HepG2 (cell line): Measurements from ENCODE around the gene YBX2. TPM values are rescaled to one million over a fixed set of nuclear protein-coding genes. Genes with fewer than 3 reads are reported as not detected.

Experiments
- DRAP1 ChIP-seq: IDR thresholded peaks from 2 replicates; pipeline ENCODE4 v1.6.1; 2016; ENCODE audit warnings: missing genetic modification reagents, missing compliant biosample characterization
- FOXM1 ChIP-seq: sonication (generic); formaldehyde crosslinking; IDR thresholded peaks from 2 replicates; pipeline ENCODE4 v1.5.0; 2020; ENCODE audit warnings: missing genetic modification reagents
- HOXD1 ChIP-seq: sonication (generic); formaldehyde crosslinking; IDR thresholded peaks from 2 replicates; pipeline ENCODE4 v1.5.0; 2020; ENCODE audit warnings: missing genetic modification reagents
- MBD4 ChIP-seq: IDR thresholded peaks from 2 replicates; pipeline ENCODE4 v1.6.1; 2012; ENCODE audit warnings: low read length, inconsistent platforms, borderline replicate concordance
- PHF20 ChIP-seq: sonication (generic); formaldehyde crosslinking; IDR thresholded peaks from 2 replicates; pipeline ENCODE4 v1.5.0; 2020; ENCODE audit warnings: mild to moderate bottlenecking, missing genetic modification reagents
- PHF8 ChIP-seq: sonication (generic); formaldehyde crosslinking; IDR thresholded peaks from 2 replicates; pipeline ENCODE4 v1.5.0; 2020; ENCODE audit warnings: missing genetic modification reagents
- PITX1 ChIP-seq: sonication (generic); formaldehyde crosslinking; IDR thresholded peaks from 2 replicates; pipeline ENCODE4 v1.5.1; 2020; ENCODE audit warnings: mild to moderate bottlenecking, missing genetic modification reagents
- ZNF33B ChIP-seq: sonication (generic); formaldehyde crosslinking; IDR thresholded peaks from 2 replicates; pipeline ENCODE4 v1.5.1; 2020; ENCODE audit warnings: mild to moderate bottlenecking, missing genetic modification reagents
- ZNF367 ChIP-seq: sonication (generic); formaldehyde crosslinking; IDR thresholded peaks from 2 replicates; pipeline ENCODE4 v1.4.0; 2020; ENCODE audit warnings: missing genetic modification reagents, borderline replicate concordance
- ZNF407 ChIP-seq: sonication (generic); formaldehyde crosslinking; IDR thresholded peaks from one replicate; pipeline ENCODE4 v1.5.1; 2020; ENCODE audit warnings: mild to moderate bottlenecking, missing genetic modification reagents; ENCODE audit errors: not compliant biosample characterization
- ZNF549 ChIP-seq: sonication (generic); formaldehyde crosslinking; IDR thresholded peaks from 2 replicates; pipeline ENCODE4 v1.5.0; 2020; ENCODE audit warnings: missing genetic modification reagents
- ZNF589 ChIP-seq: sonication (generic); formaldehyde crosslinking; conservative IDR thresholded peaks from 2 replicates; pipeline ENCODE4 v1.8.0; 2022; ENCODE audit warnings: mild to moderate bottlenecking, moderate library complexity, missing genetic modification reagents
- ZNF678 ChIP-seq: sonication (generic); formaldehyde crosslinking; IDR thresholded peaks from 2 replicates; pipeline ENCODE4 v1.4.0; 2020; ENCODE audit warnings: mild to moderate bottlenecking, missing genetic modification reagents
- ZNF75D ChIP-seq: sonication (generic); formaldehyde crosslinking; IDR thresholded peaks from 2 replicates; pipeline ENCODE4 v1.8.1; 2023; ENCODE audit warnings: missing genetic modification reagents, mild to moderate bottlenecking, borderline replicate concordance
- ZNF777 ChIP-seq: sonication (generic); formaldehyde crosslinking; IDR thresholded peaks from 2 replicates; pipeline ENCODE4 v1.4.0; 2020; ENCODE audit warnings: missing genetic modification reagents
- polyA plus RNA-seq, 8 experiments: library from polyadenylated mRNA; depleted of rRNA in 3 of 8; stranded (reverse) in 7 of 8; unstranded in 1 of 8; fragments of >200 nt; fragmentation: Illumina TruSeq in 4 of 8; extraction: Trizol in 4 of 8; gene quantifications; 2 replicates each; pipeline versions ENCODE4 v1.2.1 to v1.2.3, GENCODE V29; 2011 to 2016; ENCODE audit warnings: low read depth in 4 of 8, missing spikeins in 1 of 8, mixed read lengths in 1 of 8; ENCODE audit not compliant: insufficient read depth in 1 of 8
- total RNA-seq, 5 experiments: library from RNA; depleted of rRNA; stranded (reverse); fragments of >200 nt; fragmentation: Illumina TruSeq; extraction: Trizol; gene quantifications; 2 replicates each; pipeline ENCODE4 v1.2.3, GENCODE V29; 2016; ENCODE audit warnings: low read depth in 1 of 5
- TF ChIP-seq, protein P1 (sequence below): sonication (generic); formaldehyde crosslinking; IDR thresholded peaks from 2 replicates; pipeline ENCODE4 v1.4.0; 2020; ENCODE audit warnings: missing genetic modification reagents
- TF ChIP-seq, protein P2 (sequence below): sonication (generic); formaldehyde crosslinking; IDR thresholded peaks from 2 replicates; pipeline ENCODE4 v1.4.0; 2020; ENCODE audit warnings: missing genetic modification reagents

The YBX2 gene
- total and polyA plus RNA-seq, 2 of the 13 experiments (the other 11 are each of a cell fraction or from before 2014, with no cell fraction given): 0.12 to 0.22 TPM

DNA sequence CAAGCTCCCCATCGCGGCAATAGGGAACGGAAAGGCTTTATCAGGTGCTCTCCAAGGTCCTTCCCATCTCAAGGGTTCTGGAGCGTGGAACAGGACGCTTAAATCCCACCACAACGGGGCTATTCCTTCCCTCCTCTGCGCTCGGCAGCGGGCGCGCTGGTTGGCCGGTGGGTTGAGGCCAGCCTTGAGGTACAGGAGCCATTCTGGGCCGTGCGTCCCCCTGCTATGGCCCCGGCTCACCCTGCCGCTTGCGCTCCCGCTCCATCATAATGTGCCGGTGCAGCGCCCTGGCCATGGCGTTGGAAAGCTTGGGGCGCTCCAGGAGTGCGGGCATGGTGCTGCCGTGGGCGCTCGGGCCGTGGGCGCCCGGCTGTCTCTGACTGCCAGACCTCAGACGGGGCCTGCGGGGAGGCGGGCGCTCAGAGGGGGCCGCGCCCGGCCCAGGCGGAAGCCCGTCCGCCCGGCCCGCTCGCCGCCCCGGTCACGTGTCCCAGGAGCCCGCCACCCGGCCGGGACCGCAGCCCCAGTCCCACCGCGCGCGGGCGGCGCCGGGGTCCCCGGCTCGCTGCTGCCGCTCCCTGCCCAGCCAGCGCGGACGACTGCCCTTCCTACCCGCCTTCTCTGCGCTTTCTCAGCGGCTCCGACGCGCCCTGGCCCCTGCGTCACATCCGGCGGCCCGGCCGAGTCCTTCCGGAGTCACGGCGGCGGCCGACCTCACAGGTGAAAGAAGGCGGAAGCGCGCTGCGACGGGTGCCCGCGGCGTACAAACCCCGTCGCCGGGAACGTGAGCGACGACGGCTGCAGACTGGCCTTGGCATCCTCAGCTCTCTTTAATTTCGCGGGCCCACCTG lies 20.5 kb upstream of the YBX2 start, which contains the start of gene GPS2 (continued):
- TF ChIP-seq ZNF407 (CRISPR knock-in tag) (no peak), ZNF589 (CRISPR knock-in tag) (peak; percentile 93), ZNF678 (CRISPR knock-in tag) (no peak), ZNF549 (CRISPR knock-in tag) (no peak), ZNF777 (CRISPR knock-in tag) (peak; percentile 87), DRAP1 (CRISPR knock-in tag) (peak; percentile 64; the same call in 1 of the 2 replicates), PITX1 (CRISPR knock-in tag) (no peak), PHF8 (CRISPR knock-in tag) (peak; percentile 90), PHF20 (CRISPR knock-in tag) (peak; percentile 99), ZNF367 (CRISPR knock-in tag) (0 out of 2 replicates have a peak, but pooled peaks have one; percentile 21), FOXM1 (no peak), MBD4 (no peak), ZNF75D (CRISPR knock-in tag) (no peak), HOXD1 (peak; percentile 89), ZNF33B (CRISPR knock-in tag) (no peak; the same call in 1 of the 2 replicates)
- TF ChIP-seq, protein P1, sequence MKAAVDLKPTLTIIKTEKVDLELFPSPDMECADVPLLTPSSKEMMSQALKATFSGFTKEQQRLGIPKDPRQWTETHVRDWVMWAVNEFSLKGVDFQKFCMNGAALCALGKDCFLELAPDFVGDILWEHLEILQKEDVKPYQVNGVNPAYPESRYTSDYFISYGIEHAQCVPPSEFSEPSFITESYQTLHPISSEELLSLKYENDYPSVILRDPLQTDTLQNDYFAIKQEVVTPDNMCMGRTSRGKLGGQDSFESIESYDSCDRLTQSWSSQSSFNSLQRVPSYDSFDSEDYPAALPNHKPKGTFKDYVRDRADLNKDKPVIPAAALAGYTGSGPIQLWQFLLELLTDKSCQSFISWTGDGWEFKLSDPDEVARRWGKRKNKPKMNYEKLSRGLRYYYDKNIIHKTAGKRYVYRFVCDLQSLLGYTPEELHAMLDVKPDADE (CRISPR knock-in tag): no peak
- TF ChIP-seq, protein P2, sequence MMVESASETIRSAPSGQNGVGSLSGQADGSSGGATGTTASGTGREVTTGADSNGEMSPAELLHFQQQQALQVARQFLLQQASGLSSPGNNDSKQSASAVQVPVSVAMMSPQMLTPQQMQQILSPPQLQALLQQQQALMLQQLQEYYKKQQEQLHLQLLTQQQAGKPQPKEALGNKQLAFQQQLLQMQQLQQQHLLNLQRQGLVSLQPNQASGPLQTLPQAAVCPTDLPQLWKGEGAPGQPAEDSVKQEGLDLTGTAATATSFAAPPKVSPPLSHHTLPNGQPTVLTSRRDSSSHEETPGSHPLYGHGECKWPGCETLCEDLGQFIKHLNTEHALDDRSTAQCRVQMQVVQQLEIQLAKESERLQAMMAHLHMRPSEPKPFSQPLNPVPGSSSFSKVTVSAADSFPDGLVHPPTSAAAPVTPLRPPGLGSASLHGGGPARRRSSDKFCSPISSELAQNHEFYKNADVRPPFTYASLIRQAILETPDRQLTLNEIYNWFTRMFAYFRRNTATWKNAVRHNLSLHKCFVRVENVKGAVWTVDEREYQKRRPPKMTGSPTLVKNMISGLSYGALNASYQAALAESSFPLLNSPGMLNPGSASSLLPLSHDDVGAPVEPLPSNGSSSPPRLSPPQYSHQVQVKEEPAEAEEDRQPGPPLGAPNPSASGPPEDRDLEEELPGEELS (CRISPR knock-in tag): peak; percentile 58; the same call in 1 of the 2 replicates
